Daoy (cell line): ENCODE data around the gene CFAP74. TPM values are rescaled to one million over a fixed set of nuclear protein-coding genes. Genes with fewer than 3 reads are reported as not detected.
A peak's percentile ranks its signal among the peaks of the same experiment; 100 is the strongest.
"Not testable (repeated sequence)": the region's sequence is repeated elsewhere in the genome, so short reads cannot be mapped to it uniquely, and the experiment has no call there.

ENCODE experiments used
- DNase-seq: peaks from one replicate; pipeline ENCODE4 v3.0.0-alpha.2; 2015; ENCODE audit warnings: low read depth
- total RNA-seq: library from RNA; depleted of rRNA; stranded (reverse); fragments of >200 nt; shearing (Covaris generic); gene quantifications from 2 replicates; pipeline ENCODE4 v1.2.3, GENCODE V29; 2014

CFAP74 gene
- total RNA-seq, 1 experiment from 2014 or later = not detected

DNA sequence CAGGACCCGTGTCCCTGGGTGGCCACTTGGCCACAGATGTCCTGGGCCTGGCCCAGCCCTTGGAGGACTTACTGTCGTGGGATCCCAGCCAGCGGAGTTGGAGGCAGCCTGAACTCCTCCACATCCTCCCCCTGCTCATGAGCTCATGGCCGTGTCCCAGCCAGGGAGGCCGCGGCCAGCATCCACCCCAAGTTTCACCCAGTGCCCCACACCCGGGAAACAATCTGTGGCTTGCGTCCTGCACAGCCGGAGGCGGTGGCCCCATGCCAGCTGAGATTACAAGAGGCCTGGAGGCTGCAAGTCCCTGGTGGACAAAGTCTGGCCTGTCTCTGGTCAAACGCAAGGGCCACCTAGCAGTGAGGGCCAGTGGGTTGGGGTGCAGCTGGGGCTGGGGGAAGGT is 57.0 kb downstream of the CFAP74 start:
- no peak for DNase-seq

DNA sequence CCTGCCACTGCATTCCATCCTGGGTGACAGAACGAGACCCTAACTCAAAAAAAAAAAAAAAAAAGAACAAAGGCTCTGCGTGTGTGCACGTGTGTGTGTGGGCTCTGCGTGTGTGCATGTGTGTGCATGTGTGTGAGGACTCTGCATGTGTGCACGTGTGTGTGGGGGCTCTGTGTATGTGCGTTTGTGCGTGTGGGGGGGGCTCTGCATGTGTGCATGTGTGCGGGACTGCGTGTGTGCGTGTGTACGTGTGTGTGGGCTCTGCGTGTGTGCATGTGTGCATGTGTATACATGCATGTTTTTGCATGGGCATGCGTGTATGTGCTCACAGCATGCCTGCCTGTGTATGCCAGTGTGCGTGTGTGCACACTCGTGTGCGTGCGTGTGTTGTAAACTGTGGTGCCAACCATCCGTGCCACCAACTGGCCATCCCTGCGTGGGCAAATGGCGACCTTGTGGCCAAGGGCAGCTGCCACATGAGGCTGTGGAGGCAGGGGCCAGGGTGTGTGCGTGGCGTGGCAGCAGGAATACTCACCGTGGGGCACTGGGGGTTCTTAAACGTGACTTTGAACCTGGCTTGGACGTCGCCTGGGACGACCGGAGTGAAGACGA is 57.7 kb downstream of the CFAP74 start:
- no peak for DNase-seq

GRCh38 chr1:1943834-1944570 is 59.6 kb downstream of the CFAP74 start:
- DNase-seq = peak; percentile 70

DNA sequence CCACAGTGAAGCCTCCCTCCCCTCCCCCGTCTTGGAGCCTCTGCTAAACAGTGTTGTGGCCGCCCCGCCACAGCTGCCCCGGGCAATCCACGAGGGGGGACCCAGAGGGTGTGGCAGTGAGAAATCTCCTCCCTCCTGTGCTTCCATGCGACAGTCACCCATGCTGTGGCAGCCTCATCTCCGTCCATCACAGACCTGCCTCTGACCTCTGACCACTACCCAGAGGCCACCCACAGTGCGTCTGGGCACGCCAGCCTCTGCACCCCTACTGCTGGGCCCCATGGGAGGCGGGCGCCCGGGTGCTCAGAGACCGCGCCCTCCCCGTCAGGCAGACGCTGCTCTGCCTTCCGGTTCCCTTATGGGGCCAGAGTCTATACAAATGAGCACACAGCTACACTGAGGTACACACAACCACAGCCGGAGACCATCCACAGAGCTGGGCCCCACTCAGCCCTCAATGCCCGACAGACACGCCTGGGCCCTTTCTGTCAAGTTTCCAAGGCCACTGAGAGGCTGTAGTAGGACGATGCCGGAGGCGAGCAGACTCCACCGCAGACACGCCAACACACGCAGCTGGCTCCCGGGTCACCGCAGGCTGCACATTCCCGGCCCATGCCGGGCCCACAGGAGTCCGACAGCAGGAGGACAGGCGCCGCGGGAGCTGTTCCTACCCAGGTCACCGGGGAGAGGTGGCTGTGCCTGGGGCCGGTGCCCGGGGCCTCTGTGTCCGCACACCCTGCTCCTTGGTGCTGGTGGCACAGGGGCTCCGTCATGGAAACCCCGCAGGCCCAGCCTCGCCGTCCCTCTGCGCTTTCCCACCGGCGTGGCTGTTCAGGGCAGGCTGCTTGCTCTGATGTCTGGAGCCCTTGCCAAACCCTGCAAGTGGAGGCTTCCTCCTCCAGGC is 60.6 kb downstream of the CFAP74 start:
- no peak for DNase-seq

DNA sequence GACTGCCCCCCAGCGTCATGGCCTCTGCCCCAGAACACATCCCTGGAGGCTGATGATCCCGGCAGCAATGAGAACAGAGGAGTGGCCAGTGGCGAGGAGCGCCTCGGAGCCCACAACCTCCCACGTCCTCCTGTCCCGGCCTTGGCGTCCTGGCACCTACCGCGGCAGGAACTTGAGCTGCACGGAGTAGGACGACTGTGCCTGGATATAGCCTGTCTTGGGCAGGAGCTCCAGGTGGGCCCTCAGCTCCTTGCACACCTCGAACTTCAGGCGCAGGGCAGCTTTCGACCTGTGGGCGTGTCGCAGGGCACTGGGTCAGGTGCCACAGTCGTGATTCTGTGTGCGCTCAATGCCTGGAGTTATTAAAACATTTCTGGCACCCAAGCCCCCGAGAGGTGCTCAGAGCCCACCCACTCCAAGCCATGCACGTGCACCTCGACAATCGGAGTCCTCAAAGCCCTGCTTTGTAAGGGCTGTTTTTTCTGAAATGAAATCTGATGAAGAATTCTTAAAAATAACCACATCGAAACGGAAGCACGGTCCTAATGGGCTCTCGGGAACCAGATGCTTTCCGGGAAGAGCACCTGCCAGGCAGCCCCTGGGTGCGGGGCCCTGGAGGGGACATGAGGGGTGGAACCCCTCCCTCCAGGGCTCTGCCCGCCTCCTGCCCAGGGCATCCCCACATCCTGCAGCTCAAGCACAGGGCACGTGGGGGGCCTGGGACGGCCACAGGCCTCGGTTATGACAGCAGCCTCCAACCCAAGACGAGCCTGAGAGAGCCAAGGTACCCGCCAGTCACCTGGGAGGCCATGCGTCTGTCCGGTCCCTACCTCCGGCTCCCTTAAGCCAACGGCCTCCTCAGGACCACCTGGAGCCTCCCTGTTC is 61.5 kb downstream of the CFAP74 start:
- DNase-seq = no peak

DNA sequence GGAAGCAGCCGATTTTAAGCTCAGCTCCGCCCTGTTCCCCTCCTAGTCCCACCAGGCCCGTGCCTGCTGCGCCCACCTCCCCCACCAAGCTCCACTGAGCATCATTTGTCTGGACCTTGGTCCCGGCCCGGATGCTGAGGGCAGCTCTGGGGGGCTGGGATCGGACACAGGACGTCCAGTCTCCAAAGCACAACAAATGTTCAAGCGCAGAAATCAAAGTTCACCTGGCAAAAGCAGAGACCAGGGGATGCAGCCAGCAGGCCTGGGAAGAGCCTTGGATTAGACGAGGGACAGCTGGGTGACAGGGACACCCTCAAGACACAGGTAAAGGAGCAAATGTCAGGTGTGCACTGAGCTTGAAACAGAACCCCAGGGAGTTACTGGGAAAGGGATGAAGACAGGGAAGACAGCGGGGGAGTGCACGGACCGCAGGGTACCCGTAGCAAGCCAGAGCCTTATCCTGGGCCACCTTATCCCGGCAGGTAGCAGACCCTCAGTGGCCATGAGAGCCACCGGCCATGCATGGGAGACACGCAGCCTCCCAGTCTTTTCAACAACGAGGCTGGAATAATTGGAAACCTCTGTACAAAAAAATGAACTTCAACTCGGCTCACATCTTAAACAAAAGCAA is 62.3 kb downstream of the CFAP74 start:
- DNase-seq = no peak

DNA sequence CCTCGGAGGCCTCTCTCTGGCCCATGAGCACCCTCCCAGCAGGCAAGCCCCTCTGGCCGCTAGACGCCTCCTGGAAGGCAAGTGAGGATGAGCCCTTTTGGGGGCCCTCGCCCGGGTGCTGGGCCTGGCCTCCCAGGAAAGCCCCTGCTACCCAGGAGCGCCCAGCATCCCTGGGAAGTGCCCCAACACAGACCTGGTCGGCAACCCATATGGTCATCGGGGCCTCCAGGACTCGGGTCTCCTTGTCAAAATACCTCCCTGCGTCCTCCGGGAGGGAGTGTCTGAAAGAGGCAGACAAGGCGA is 63.5 kb downstream of the CFAP74 start:
- DNase-seq = no peak

DNA sequence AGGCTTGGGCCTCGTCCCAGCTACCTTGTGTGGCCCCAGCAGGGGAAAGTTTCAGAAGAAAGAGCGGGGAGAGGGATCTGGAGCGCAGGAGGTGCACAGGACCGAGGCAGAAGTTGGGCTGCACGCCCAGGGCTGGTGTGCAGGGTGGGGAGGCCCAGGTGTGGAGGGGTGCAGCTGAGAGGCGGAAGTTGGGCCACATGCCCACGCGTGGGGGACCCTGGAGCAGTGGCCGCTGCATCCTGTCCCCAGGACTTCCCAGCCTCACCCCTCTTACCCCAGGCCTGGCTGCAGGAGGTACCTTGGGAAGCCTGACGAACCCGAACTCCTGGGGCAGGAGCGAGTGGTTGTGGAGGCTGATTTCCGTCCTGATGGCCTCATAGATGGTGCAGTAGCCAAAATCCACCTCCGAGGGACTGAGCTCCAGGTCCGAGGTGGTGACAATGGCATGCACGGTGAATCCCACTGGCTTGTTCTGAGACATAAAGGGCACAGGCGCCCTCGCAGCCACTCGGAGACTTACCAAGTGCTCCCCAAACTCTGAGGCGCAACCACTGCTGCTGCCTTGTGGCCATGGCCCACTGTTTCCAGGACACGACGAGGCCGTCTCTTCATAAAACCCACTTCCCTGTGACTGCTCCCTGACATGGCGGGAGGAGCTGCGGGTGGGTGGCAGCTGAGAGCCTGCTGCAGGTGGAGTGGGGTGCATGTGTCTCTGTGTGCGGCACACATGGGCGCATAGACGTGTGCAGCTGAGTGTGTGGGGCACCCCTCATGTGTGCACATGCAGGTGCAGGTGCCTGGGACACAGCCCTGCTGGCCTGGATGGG is 64.1 kb downstream of the CFAP74 start:
- no peak for DNase-seq

- DNase-seq = no peak
Observed at GRCh38 chr1:1938613-1939295, 64.8 kb downstream of the CFAP74 start.

- DNase-seq = no peak
Observed at GRCh38 chr1:1938276-1938573, 65.4 kb downstream of the CFAP74 start.

- DNase-seq = no peak
Observed at GRCh38 chr1:1937549-1938275, 65.9 kb downstream of the CFAP74 start.

- no peak for DNase-seq
Observed at GRCh38 chr1:1937061-1937460, 66.5 kb downstream of the CFAP74 start.

- DNase-seq = not testable (repeated sequence)
Observed at GRCh38 chr1:1934848-1935247, 68.7 kb downstream of the CFAP74 start.

GRCh38 chr1:1929639-1930545 is 73.7 kb downstream of the CFAP74 start:
- DNase-seq = no peak

DNA sequence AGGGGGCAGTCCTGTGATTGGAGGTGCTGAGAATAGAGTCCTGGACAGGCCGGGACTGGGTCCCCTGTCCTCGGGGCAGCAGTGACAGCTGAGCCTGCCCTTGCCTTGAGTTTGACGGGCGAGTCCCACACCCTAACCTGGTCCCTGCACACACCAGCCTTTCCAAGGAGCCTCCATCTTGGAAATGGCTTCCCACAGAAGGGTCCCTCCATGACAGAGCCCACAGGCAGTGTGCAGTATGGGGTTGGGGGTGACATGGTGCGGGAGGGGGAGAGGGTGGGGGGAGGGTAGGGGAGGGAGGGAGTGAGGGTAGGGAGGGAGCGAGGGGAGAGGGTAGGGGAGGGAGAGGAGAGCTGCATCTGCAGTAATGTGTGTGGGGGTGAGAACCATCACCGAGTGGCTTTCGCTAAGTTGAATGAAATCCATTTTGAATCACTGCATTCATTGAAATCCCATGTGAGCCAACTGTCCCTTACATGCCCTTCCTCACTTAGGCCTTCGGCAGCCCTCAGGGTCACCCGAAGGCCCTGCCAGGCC is 74.4 kb downstream of the CFAP74 start:
- DNase-seq = peak; percentile 2

- DNase-seq = no peak
Observed at GRCh38 chr1:1928231-1929101, 75.1 kb downstream of the CFAP74 start.

- DNase-seq = no peak
Observed at GRCh38 chr1:1927751-1928150, 75.8 kb downstream of the CFAP74 start.
